GM12865 (cell line): Measurements from ENCODE around the gene DGKZ.
"Not testable (repeated sequence)": the region's sequence is repeated elsewhere in the genome, so short reads cannot be mapped to it uniquely, and the experiment has no call there.

Experiments used
- DNase-seq: peaks from one replicate; pipeline ENCODE4 v3.0.0; 2010; ENCODE audit warnings: low read depth
- H3K4me3 ChIP-seq: 2 replicates; pipeline ENCODE4 v1.5.1; 2011; ENCODE audit warnings: mild to moderate bottlenecking, low read depth, low read length, control low read depth
- CTCF ChIP-seq: IDR thresholded peaks from 2 replicates; pipeline ENCODE4 v1.5.1; 2011; ENCODE audit warnings: low read length, control low read depth, low read depth, inconsistent platforms; ENCODE audit not compliant: insufficient read depth; ENCODE audit errors: missing control alignments

The DGKZ gene

GRCh38 chr11:46375392-46376101 is 28.3 kb downstream of the DGKZ start:
- no peak overlapping the region for H3K4me3 ChIP-seq
- no peak for DNase-seq
- TF ChIP-seq CTCF = no peak

- no peak overlapping the region for H3K4me3 ChIP-seq
- TF ChIP-seq CTCF = no peak
- DNase-seq = no peak
Observed at GRCh38 chr11:46376258-46377050, 29.2 kb downstream of the DGKZ start.

GRCh38 chr11:46377290-46377689 is 30.0 kb downstream of the DGKZ start:
- H3K4me3 ChIP-seq = no peak overlapping the region
- no peak for DNase-seq
- no peak for TF ChIP-seq CTCF

- DNase-seq = no peak
- no peak overlapping the region for H3K4me3 ChIP-seq
- no peak for TF ChIP-seq CTCF
Observed at GRCh38 chr11:46377831-46378230, 30.6 kb downstream of the DGKZ start.

GRCh38 chr11:46378296-46378695 is 31.0 kb downstream of the DGKZ start:
- no peak for DNase-seq
- no peak for TF ChIP-seq CTCF
- H3K4me3 ChIP-seq = no peak overlapping the region

GRCh38 chr11:46378811-46379481 is 31.7 kb downstream of the DGKZ start:
- TF ChIP-seq CTCF = no peak
- H3K4me3 ChIP-seq = no peak overlapping the region
- no peak for DNase-seq

GRCh38 chr11:46379482-46380293 is 32.4 kb downstream of the DGKZ start:
- DNase-seq, H3K4me3 ChIP-seq: not testable (repeated sequence)
